Liver (tissue), 9 donors: ENCODE measurements around the gene CNTN5. TPM values are rescaled to one million over a fixed set of nuclear protein-coding genes. Genes with fewer than 3 reads are reported as not detected.

Source experiments
- DNase-seq: peaks from one replicate; pipeline ENCODE4 v3.0.0-alpha.2; 2017; ENCODE audit warnings: low spot score
- H3K27ac ChIP-seq, 2 donors: one replicate each; pipeline ENCODE4 v1.7.0; 2013; ENCODE audit warnings: inconsistent platforms in 2 of 2, low read length in 2 of 2, control low read depth in 1 of 2, low read depth in 1 of 2, mild to moderate bottlenecking in 1 of 2
- H3K27me3 ChIP-seq, 4 donors: one replicate each; pipeline versions ENCODE4 v1.6.1 to v1.7.0; 2013; ENCODE audit warnings: low read length in 3 of 4, inconsistent platforms in 1 of 4, mild to moderate bottlenecking in 1 of 4, moderate library complexity in 1 of 4; ENCODE audit not compliant: control insufficient read depth in 4 of 4, insufficient read depth in 4 of 4
- H3K36me3 ChIP-seq, 4 donors: one replicate each; pipeline versions ENCODE4 v1.6.1 to v1.7.0; 2013; ENCODE audit warnings: low read length in 3 of 4, mild to moderate bottlenecking in 3 of 4, low read depth in 1 of 4, moderate library complexity in 1 of 4; ENCODE audit not compliant: control insufficient read depth in 4 of 4, insufficient read depth in 3 of 4
- H3K4me1 ChIP-seq, 4 donors: one replicate each; pipeline versions ENCODE4 v1.6.1 to v1.7.0; 2013; ENCODE audit warnings: low read length in 3 of 4, mild to moderate bottlenecking in 3 of 4, moderate library complexity in 1 of 4; ENCODE audit not compliant: control insufficient read depth in 4 of 4, insufficient read depth in 4 of 4
- H3K4me3 ChIP-seq, 3 donors: one replicate each; pipeline versions ENCODE4 v1.6.1 to v1.7.0; 2013; ENCODE audit warnings: low read length in 3 of 3, control low read depth in 1 of 3, low read depth in 1 of 3, mild to moderate bottlenecking in 1 of 3
- H3K9ac ChIP-seq, 2 donors: one replicate each; pipeline ENCODE4 v1.7.0; 2013; ENCODE audit warnings: low read length in 2 of 2, mild to moderate bottlenecking in 2 of 2, moderate library complexity in 2 of 2, control low read depth in 1 of 2, low read depth in 1 of 2
- H3K9me3 ChIP-seq, 4 donors: one replicate each; pipeline versions ENCODE4 v1.6.1 to v1.7.0; 2013; ENCODE audit warnings: low read length in 3 of 4; ENCODE audit not compliant: control insufficient read depth in 4 of 4
- ATF3 ChIP-seq: IDR thresholded peaks from 2 replicates; pipeline ENCODE4 v1.6.1; 2016; ENCODE audit warnings: antibody characterized with exemption
- CTCF ChIP-seq: fragments of 150-350 bp; IDR thresholded peaks from 2 replicates; pipeline ENCODE4 v1.5.1; 2017; ENCODE audit warnings: improper control_type of control experiment, low read depth, low read length; ENCODE audit not compliant: missing input control
- EGR1 ChIP-seq, 2 donors: IDR thresholded peaks; 2 replicates each; pipeline ENCODE4 v1.6.1; 2016 to 2018; ENCODE audit warnings: antibody characterized with exemption in 2 of 2, low read depth in 2 of 2
- FOXA1 ChIP-seq: IDR thresholded peaks from 2 replicates; pipeline ENCODE4 v1.6.1; 2016; ENCODE audit warnings: antibody characterized with exemption
- FOXA2 ChIP-seq: IDR thresholded peaks from 2 replicates; pipeline ENCODE4 v1.6.1; 2016; ENCODE audit warnings: antibody characterized with exemption
- GABPA ChIP-seq, 2 donors: IDR thresholded peaks in 1 of 2; conservative IDR thresholded peaks in 1 of 2; 2 replicates each; pipeline ENCODE4 v1.6.1; 2016; ENCODE audit warnings: antibody characterized with exemption in 2 of 2, mild to moderate bottlenecking in 1 of 2, moderate library complexity in 1 of 2
- HNF4A ChIP-seq, 2 donors: conservative IDR thresholded peaks; 2 replicates each; pipeline ENCODE4 v1.6.1; 2016; ENCODE audit warnings: antibody characterized with exemption in 2 of 2, mild to moderate bottlenecking in 2 of 2
- HNF4G ChIP-seq: IDR thresholded peaks from 2 replicates; pipeline ENCODE4 v1.6.1; 2016; ENCODE audit warnings: antibody characterized with exemption
- JUND ChIP-seq, 2 donors: IDR thresholded peaks; 2 replicates each; pipeline ENCODE4 v1.6.1; 2016; ENCODE audit warnings: antibody characterized with exemption in 2 of 2
- MAX ChIP-seq: IDR thresholded peaks from 2 replicates; pipeline ENCODE4 v1.6.1; 2016; ENCODE audit warnings: antibody characterized with exemption
- NR2F2 ChIP-seq: IDR thresholded peaks from 2 replicates; pipeline ENCODE4 v1.6.1; 2016; ENCODE audit warnings: antibody characterized with exemption
- RAD21 ChIP-seq, 2 donors: IDR thresholded peaks; 2 replicates each; pipeline ENCODE4 v1.6.1; 2016; ENCODE audit warnings: antibody characterized with exemption in 2 of 2, mild to moderate bottlenecking in 2 of 2
- REST ChIP-seq: IDR thresholded peaks from 2 replicates; pipeline ENCODE4 v1.6.1; 2016; ENCODE audit warnings: antibody characterized with exemption, mild to moderate bottlenecking
- RXRA ChIP-seq, 2 donors: IDR thresholded peaks; 2 replicates each; pipeline ENCODE4 v1.6.1; 2017 to 2018; ENCODE audit warnings: antibody characterized with exemption in 2 of 2, mild to moderate bottlenecking in 1 of 2
- SP1 ChIP-seq: IDR thresholded peaks from 2 replicates; pipeline ENCODE4 v1.6.1; 2018; ENCODE audit warnings: antibody characterized with exemption, mild to moderate bottlenecking
- TAF1 ChIP-seq: conservative IDR thresholded peaks from 2 replicates; pipeline ENCODE4 v1.6.1; 2016; ENCODE audit warnings: antibody characterized with exemption, mild to moderate bottlenecking
- YY1 ChIP-seq: IDR thresholded peaks from 2 replicates; pipeline ENCODE4 v1.6.1; 2016; ENCODE audit warnings: antibody characterized with exemption, mild to moderate bottlenecking
- WGBS: extraction: QIAGEN DNeasy Blood & Tissue Kit; methylation state at CpG from one replicate; pipeline ENCODE4 v1.1.7; 2013; 5-methylcytosine and 5-hydroxymethylcytosine counted together
- polyA plus RNA-seq, 2 donors: library from polyadenylated mRNA; stranded (reverse) in 1 of 2; unstranded in 1 of 2; fragments of 200-250 nt in 1 of 2; fragments of >200 nt in 1 of 2; fragmentation: Nextera tagmentation in 1 of 2; extraction: Ambion mirVana in 1 of 2; gene quantifications; one replicate each; pipeline versions ENCODE4 v1.2.1 to v1.2.3, GENCODE V29; 2013 to 2015
- total RNA-seq, 2 donors: library from RNA; depleted of rRNA; stranded (reverse); fragments of >200 nt; gene quantifications; one replicate each; pipeline ENCODE4 v1.2.3, GENCODE V29; 2014
- TF ChIP-seq, protein P1 (sequence below): IDR thresholded peaks from 2 replicates; pipeline ENCODE4 v1.6.1; 2016; ENCODE audit warnings: antibody characterized with exemption
- donor health status: healthy.
- donor health status: healthy.
- donor health status: healthy.
- donor health status: healthy.
- donor health status: healthy.

Gene CNTN5
- total and polyA plus RNA-seq, 4 donors, result 0.01 to 0.08 (median 0.04) TPM

GRCh38 chr11:99238401-99238800, 217.7 kb downstream of the CNTN5 start:
- 77% methylated on average over 1 of the region's 1 CpG for WGBS
- no peak for TF ChIP-seq MAX
- no peak for TF ChIP-seq NR2F2
- TF ChIP-seq JUND (IDR thresholded peaks at IDR 0.05), result no peak
- no peak for TF ChIP-seq RXRA (IDR thresholded peaks at IDR 0.05)
- no peak for TF ChIP-seq CTCF
- no peak for TF ChIP-seq FOXA2
- no peak for TF ChIP-seq FOXA1
- TF ChIP-seq EGR1 (IDR thresholded peaks at IDR 0.05; ENCODE audit: low read depth in 2 of 2), result no peak
- TF ChIP-seq RAD21 (IDR thresholded peaks at IDR 0.05), result no peak
- DNase-seq, result no peak
- Histone ChIP-seq H3K27ac (no peak overlapping the region), H3K4me1 (peaks cover 2 to 13% (median 4%) of the 10 kb centered on the region in 4 donors), H3K36me3 (no peaks in the 10 kb centered on the region), H3K27me3 (no peaks in the 10 kb centered on the region), H3K4me3 (no peak overlapping the region), H3K9ac (no peak overlapping the region), H3K9me3 (no peaks in the 10 kb centered on the region)

- Histone ChIP-seq H3K27ac (peak overlapping the region in 1 of 2 donors; percentile 59), H3K4me1 (peaks cover 2 to 13% (median 4%) of the 10 kb centered on the region in 4 donors), H3K27me3 (no peaks in the 10 kb centered on the region), H3K9ac (peak overlapping the region in 1 of 2 donors; percentile 34), H3K9me3 (no peaks in the 10 kb centered on the region), H3K36me3 (no peaks in the 10 kb centered on the region), H3K4me3 (no peak overlapping the region)
- TF ChIP-seq MAX (peak; percentile 29), REST (peak; percentile 63), YY1 (peak; percentile 22), ATF3 (no peak), HNF4G (peak; percentile 64), EGR1 (IDR thresholded peaks at IDR 0.05; ENCODE audit: low read depth in 2 of 2) (no peak), SP1 (peak; percentile 72), GABPA (IDR thresholded peaks at IDR 0.05 in 1 of 2, conservative IDR thresholded peaks at IDR 0.05 in 1 of 2) (no peak), NR2F2 (no peak), CTCF (no peak), FOXA1 (no peak), JUND (IDR thresholded peaks at IDR 0.05) (peak in 1 of 2 donors; percentile 31), RAD21 (IDR thresholded peaks at IDR 0.05) (no peak), HNF4A (conservative IDR thresholded peaks at IDR 0.05) (peak; percentile 89 to 97), FOXA2 (peak; percentile 65), RXRA (IDR thresholded peaks at IDR 0.05) (peak in 1 of 2 donors; percentile 48), TAF1 (no peak)
- TF ChIP-seq, protein P1, sequence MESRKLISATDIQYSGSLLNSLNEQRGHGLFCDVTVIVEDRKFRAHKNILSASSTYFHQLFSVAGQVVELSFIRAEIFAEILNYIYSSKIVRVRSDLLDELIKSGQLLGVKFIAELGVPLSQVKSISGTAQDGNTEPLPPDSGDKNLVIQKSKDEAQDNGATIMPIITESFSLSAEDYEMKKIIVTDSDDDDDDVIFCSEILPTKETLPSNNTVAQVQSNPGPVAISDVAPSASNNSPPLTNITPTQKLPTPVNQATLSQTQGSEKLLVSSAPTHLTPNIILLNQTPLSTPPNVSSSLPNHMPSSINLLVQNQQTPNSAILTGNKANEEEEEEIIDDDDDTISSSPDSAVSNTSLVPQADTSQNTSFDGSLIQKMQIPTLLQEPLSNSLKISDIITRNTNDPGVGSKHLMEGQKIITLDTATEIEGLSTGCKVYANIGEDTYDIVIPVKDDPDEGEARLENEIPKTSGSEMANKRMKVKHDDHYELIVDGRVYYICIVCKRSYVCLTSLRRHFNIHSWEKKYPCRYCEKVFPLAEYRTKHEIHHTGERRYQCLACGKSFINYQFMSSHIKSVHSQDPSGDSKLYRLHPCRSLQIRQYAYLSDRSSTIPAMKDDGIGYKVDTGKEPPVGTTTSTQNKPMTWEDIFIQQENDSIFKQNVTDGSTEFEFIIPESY, result no peak
- 39% methylated on average over 8 of the region's 8 CpGs for WGBS
- no peak for DNase-seq
These were observed 219.7 kb downstream of the CNTN5 start for GRCh38 chr11:99240192-99241030.
